GM21529 (cell line): ENCODE results near the gene NTSR1.

Source experiments
- ATAC-seq: cut with Tn5 transposase; IDR thresholded peaks from one replicate; pipeline ENCODE4 v1.9.1; 2021; ENCODE audit not compliant: unreplicated experiment

NTSR1 gene

GRCh38 chr20:62708591-62709536 lies at the start of gene NTSR1:
Gene NTSR1, plus strand, starts transcription at chr20:62708836. Its CDS starts 372 bp downstream, at chr20:62709208.
- no peak for ATAC-seq

GRCh38 chr20:62659488-62660239 lies 49.0 kb upstream of the NTSR1 start:
- no peak for ATAC-seq

GRCh38 chr20:62660240-62660615 lies 48.4 kb upstream of the NTSR1 start:
- no peak for ATAC-seq

- ATAC-seq = no peak
Observed at GRCh38 chr20:62660768-62661167, 47.9 kb upstream of the NTSR1 start.

- ATAC-seq = no peak
Observed at GRCh38 chr20:62661647-62662046, 47.0 kb upstream of the NTSR1 start.

GRCh38 chr20:62662422-62662821 lies 46.2 kb upstream of the NTSR1 start:
- no peak for ATAC-seq

- ATAC-seq = no peak
Observed at GRCh38 chr20:62663145-62664018, 45.3 kb upstream of the NTSR1 start.

GRCh38 chr20:62664019-62664971 lies 44.3 kb upstream of the NTSR1 start:
- ATAC-seq = no peak

GRCh38 chr20:62665153-62665754 lies 43.4 kb upstream of the NTSR1 start:
- ATAC-seq = no peak

- ATAC-seq = no peak
Observed at GRCh38 chr20:62665826-62666735, 42.6 kb upstream of the NTSR1 start.

GRCh38 chr20:62666736-62667529 lies 41.7 kb upstream of the NTSR1 start:
- no peak for ATAC-seq

GRCh38 chr20:62667530-62668440 lies 40.9 kb upstream of the NTSR1 start:
- ATAC-seq = no peak

- ATAC-seq = no peak
Observed at GRCh38 chr20:62668441-62669027, 40.1 kb upstream of the NTSR1 start.

- no peak for ATAC-seq
Observed at GRCh38 chr20:62669249-62669648, 39.4 kb upstream of the NTSR1 start.

- ATAC-seq = no peak
Observed at GRCh38 chr20:62670156-62670555, 38.5 kb upstream of the NTSR1 start.

- no peak for ATAC-seq
Observed at GRCh38 chr20:62670998-62671397, 37.6 kb upstream of the NTSR1 start.
